Dermis blood vessel endothelial cell (primary cell): Measurements from ENCODE around the gene RBM28. TPM values are rescaled to one million over a fixed set of nuclear protein-coding genes. Genes with fewer than 3 reads are reported as not detected.
"Not testable (repeated sequence)": the region's sequence is repeated elsewhere in the genome, so short reads cannot be mapped to it uniquely, and the experiment has no call there.

Experiments used
- DNase-seq: peaks from one replicate; pipeline ENCODE4 v3.0.0; 2010
- total RNA-seq: library from RNA; depleted of rRNA; stranded (reverse); fragments of >200 nt; gene quantifications from 2 replicates; pipeline ENCODE4 v1.2.3, GENCODE V29; 2014

Gene RBM28
- total RNA-seq, 1 donor from 2014 or later = 14.6 TPM

GRCh38 chr7:128344431-128344774, 695 bp upstream of the RBM28 start:
- no peak for DNase-seq

- DNase-seq = no peak
Measured at GRCh38 chr7:128341733-128342132, 2.0 kb downstream of the RBM28 start.

- DNase-seq = no peak
Measured at GRCh38 chr7:128335730-128336129, 8.0 kb downstream of the RBM28 start.

- DNase-seq = no peak
Measured at GRCh38 chr7:128324368-128324680, 19.4 kb downstream of the RBM28 start.

GRCh38 chr7:128323459-128324367, 20.0 kb downstream of the RBM28 start:
- no peak for DNase-seq

- no peak for DNase-seq
Measured at GRCh38 chr7:128323040-128323439, 20.7 kb downstream of the RBM28 start.

GRCh38 chr7:128322040-128322643, 21.6 kb downstream of the RBM28 start:
- DNase-seq = peak; percentile 68

GRCh38 chr7:128321044-128321422, 22.7 kb downstream of the RBM28 start:
- no peak for DNase-seq

GRCh38 chr7:128318691-128319090, 25.0 kb downstream of the RBM28 start:
- DNase-seq = peak; percentile 39

GRCh38 chr7:128311013-128311412, 32.7 kb downstream of the RBM28 start:
- no peak for DNase-seq

GRCh38 chr7:128310499-128310898, 33.2 kb downstream of the RBM28 start:
- DNase-seq = no peak

- DNase-seq = no peak
Measured at GRCh38 chr7:128309976-128310375, 33.7 kb downstream of the RBM28 start.

GRCh38 chr7:128309124-128309523, 34.6 kb downstream of the RBM28 start:
- no peak for DNase-seq

- DNase-seq = no peak
Measured at GRCh38 chr7:128307061-128307460, 36.6 kb downstream of the RBM28 start.

- DNase-seq = no peak
Measured at GRCh38 chr7:128304212-128304611, 39.5 kb downstream of the RBM28 start.

- no peak for DNase-seq
Measured at GRCh38 chr7:128303643-128304042, 40.1 kb downstream of the RBM28 start.

- no peak for DNase-seq
Measured at GRCh38 chr7:128303133-128303532, 40.6 kb downstream of the RBM28 start.

GRCh38 chr7:128302139-128302538, 41.6 kb downstream of the RBM28 start:
- no peak for DNase-seq

GRCh38 chr7:128299109-128299607, 44.5 kb downstream of the RBM28 start:
- DNase-seq = no peak

- DNase-seq = not testable (repeated sequence)
Measured at GRCh38 chr7:128298004-128298403, 45.7 kb downstream of the RBM28 start.

- no peak for DNase-seq
Measured at GRCh38 chr7:128287556-128287955, 56.2 kb downstream of the RBM28 start.

- no peak for DNase-seq
Measured at GRCh38 chr7:128284102-128284501, 59.6 kb downstream of the RBM28 start.

- peak; percentile 10 for DNase-seq
Measured at GRCh38 chr7:128281605-128282380, 61.9 kb downstream of the RBM28 start.
